ENCODE data around the gene ARHGAP15.

DNA sequence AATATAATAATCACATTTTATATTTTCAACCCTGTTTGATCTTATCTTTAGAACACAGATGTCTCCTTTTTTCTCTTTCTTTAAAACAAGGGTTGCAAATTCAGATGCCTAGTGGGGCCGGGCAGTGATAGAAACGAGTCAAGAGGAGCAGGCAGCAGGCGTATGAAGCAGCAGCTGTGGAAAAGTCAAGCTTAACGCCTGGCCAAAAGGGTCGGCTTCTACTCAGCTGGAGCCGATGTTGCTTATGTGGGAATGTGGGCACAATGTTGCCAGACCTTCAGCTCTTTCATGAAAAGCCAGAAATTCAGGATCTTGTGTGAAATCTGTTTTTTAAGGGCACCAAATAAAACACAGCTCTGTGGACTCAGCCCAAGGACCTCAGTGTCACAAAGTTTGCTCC lies 642.7 kb downstream of the ARHGAP15 start:
- TF ChIP-seq, protein P1, sequence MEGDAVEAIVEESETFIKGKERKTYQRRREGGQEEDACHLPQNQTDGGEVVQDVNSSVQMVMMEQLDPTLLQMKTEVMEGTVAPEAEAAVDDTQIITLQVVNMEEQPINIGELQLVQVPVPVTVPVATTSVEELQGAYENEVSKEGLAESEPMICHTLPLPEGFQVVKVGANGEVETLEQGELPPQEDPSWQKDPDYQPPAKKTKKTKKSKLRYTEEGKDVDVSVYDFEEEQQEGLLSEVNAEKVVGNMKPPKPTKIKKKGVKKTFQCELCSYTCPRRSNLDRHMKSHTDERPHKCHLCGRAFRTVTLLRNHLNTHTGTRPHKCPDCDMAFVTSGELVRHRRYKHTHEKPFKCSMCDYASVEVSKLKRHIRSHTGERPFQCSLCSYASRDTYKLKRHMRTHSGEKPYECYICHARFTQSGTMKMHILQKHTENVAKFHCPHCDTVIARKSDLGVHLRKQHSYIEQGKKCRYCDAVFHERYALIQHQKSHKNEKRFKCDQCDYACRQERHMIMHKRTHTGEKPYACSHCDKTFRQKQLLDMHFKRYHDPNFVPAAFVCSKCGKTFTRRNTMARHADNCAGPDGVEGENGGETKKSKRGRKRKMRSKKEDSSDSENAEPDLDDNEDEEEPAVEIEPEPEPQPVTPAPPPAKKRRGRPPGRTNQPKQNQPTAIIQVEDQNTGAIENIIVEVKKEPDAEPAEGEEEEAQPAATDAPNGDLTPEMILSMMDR (IDR thresholded peaks at IDR 0.05; ENCODE audit: low read length): no peak
- no peak for TF ChIP-seq EZH2phosphoT487 (IDR thresholded peaks at IDR 0.05; ENCODE audit: low read length)
- TF ChIP-seq EZH2 (optimal IDR thresholded peaks at IDR 0.05; ENCODE audit: low read depth, low read length): no peak

All from MM.1S (cell line).